ENCODE data around the gene MS4A4E. TPM values are rescaled to one million over a fixed set of nuclear protein-coding genes. Genes with fewer than 3 reads are reported as not detected.

Gene MS4A4E
- total and polyA plus RNA-seq, 2 experiments from 2014 or later: not detected

- peaks cover 3% of the 10 kb centered on the region for H3K27me3 Mint-ChIP-seq (ENCODE audit: insufficient read depth, low read depth, poor library complexity)
- peaks cover 25% of the 10 kb centered on the region for H3K9me3 Mint-ChIP-seq
- Histone ChIP-seq H3F3A (replicated peaks; ENCODE audit: low read depth) (no peaks in the 10 kb centered on the region), H3K27me3 (ENCODE audit: insufficient read depth) (no peaks in the 10 kb centered on the region), H3K36me3 (ENCODE audit: insufficient read depth) (no peaks in the 10 kb centered on the region; the same call in 1 of the 2 replicates), H3K4me1 (ENCODE audit: insufficient read depth) (no peaks in the 10 kb centered on the region), H3K27ac (ENCODE audit: low read depth) (no peak overlapping the region), H2AFZ (peak overlapping the region; percentile 16; the same call in 1 of the 2 replicates), H3K4me3 (no peak overlapping the region), H3K9me2 (ENCODE audit: insufficient read depth) (0 out of 2 replicates have a peak, but pooled peaks cover 7% of the 10 kb centered on the region), H3K79me2 (replicated peaks; ENCODE audit: insufficient read depth) (no peaks in the 10 kb centered on the region), H3K4me2 (no peak overlapping the region), H4K20me1 (replicated peaks; ENCODE audit: insufficient read depth) (no peaks in the 10 kb centered on the region)
- no peak for TF ChIP-seq EZH2 (IDR thresholded peaks at IDR 0.05; ENCODE audit: low read depth, unreplicated experiment)
- TF ChIP-seq POLR2AphosphoS5 (IDR thresholded peaks at IDR 0.05; ENCODE audit: low read depth): no peak
- no peak for TF ChIP-seq REST (IDR thresholded peaks at IDR 0.05; ENCODE audit: unreplicated experiment)
- no peak for TF ChIP-seq ZNF331 (CRISPR knock-in tag; IDR thresholded peaks at IDR 0.05; ENCODE audit: low read depth)
- no peak for TF ChIP-seq EZH2phosphoT487 (IDR thresholded peaks at IDR 0.05; ENCODE audit: unreplicated experiment)
- TF ChIP-seq JUNB (IDR thresholded peaks at IDR 0.05; ENCODE audit: unreplicated experiment): no peak
- no peak for TF ChIP-seq STAT1 (IDR thresholded peaks at IDR 0.05; ENCODE audit: unreplicated experiment)
- TF ChIP-seq, protein P1, sequence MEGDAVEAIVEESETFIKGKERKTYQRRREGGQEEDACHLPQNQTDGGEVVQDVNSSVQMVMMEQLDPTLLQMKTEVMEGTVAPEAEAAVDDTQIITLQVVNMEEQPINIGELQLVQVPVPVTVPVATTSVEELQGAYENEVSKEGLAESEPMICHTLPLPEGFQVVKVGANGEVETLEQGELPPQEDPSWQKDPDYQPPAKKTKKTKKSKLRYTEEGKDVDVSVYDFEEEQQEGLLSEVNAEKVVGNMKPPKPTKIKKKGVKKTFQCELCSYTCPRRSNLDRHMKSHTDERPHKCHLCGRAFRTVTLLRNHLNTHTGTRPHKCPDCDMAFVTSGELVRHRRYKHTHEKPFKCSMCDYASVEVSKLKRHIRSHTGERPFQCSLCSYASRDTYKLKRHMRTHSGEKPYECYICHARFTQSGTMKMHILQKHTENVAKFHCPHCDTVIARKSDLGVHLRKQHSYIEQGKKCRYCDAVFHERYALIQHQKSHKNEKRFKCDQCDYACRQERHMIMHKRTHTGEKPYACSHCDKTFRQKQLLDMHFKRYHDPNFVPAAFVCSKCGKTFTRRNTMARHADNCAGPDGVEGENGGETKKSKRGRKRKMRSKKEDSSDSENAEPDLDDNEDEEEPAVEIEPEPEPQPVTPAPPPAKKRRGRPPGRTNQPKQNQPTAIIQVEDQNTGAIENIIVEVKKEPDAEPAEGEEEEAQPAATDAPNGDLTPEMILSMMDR (conservative IDR thresholded peaks at IDR 0.05; ENCODE audit: low read depth in 2 of 2): no peak
- no peak for TF ChIP-seq NANOG (IDR thresholded peaks at IDR 0.05; ENCODE audit: borderline replicate concordance)
- TF ChIP-seq, protein P2, sequence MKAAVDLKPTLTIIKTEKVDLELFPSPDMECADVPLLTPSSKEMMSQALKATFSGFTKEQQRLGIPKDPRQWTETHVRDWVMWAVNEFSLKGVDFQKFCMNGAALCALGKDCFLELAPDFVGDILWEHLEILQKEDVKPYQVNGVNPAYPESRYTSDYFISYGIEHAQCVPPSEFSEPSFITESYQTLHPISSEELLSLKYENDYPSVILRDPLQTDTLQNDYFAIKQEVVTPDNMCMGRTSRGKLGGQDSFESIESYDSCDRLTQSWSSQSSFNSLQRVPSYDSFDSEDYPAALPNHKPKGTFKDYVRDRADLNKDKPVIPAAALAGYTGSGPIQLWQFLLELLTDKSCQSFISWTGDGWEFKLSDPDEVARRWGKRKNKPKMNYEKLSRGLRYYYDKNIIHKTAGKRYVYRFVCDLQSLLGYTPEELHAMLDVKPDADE (IDR thresholded peaks at IDR 0.05): no peak
- no peak for TF ChIP-seq ZNF462 (CRISPR knock-in tag; IDR thresholded peaks at IDR 0.05)
- no peak for TF ChIP-seq ZNF114 (CRISPR knock-in tag; IDR thresholded peaks at IDR 0.05)
- no peak for TF ChIP-seq CREB1 (CRISPR knock-in tag; IDR thresholded peaks at IDR 0.05; ENCODE audit: low read depth)
- no peak overlapping the region for H3K27ac Mint-ChIP-seq
- H3K4me3 Mint-ChIP-seq: no peak overlapping the region
- peaks cover 7% of the 10 kb centered on the region for H3K36me3 Mint-ChIP-seq (ENCODE audit: low read depth)
- no peaks in the 10 kb centered on the region for H3K4me1 Mint-ChIP-seq
- ATAC-seq (no peak), DNase-seq (ENCODE audit: low spot score) (no peak)
Measured at GRCh38 chr11:60183591-60184205, 59.2 kb downstream of the MS4A4E start.
